ENCODE measurements around the gene C17orf107. TPM values are rescaled to one million over a fixed set of nuclear protein-coding genes. Genes with fewer than 3 reads are reported as not detected.

The C17orf107 gene
- polyA plus RNA-seq, 1 donor (not counting 4 experiments of a cell fraction or from before 2014, with no cell fraction given), result 0.33 TPM

DNA sequence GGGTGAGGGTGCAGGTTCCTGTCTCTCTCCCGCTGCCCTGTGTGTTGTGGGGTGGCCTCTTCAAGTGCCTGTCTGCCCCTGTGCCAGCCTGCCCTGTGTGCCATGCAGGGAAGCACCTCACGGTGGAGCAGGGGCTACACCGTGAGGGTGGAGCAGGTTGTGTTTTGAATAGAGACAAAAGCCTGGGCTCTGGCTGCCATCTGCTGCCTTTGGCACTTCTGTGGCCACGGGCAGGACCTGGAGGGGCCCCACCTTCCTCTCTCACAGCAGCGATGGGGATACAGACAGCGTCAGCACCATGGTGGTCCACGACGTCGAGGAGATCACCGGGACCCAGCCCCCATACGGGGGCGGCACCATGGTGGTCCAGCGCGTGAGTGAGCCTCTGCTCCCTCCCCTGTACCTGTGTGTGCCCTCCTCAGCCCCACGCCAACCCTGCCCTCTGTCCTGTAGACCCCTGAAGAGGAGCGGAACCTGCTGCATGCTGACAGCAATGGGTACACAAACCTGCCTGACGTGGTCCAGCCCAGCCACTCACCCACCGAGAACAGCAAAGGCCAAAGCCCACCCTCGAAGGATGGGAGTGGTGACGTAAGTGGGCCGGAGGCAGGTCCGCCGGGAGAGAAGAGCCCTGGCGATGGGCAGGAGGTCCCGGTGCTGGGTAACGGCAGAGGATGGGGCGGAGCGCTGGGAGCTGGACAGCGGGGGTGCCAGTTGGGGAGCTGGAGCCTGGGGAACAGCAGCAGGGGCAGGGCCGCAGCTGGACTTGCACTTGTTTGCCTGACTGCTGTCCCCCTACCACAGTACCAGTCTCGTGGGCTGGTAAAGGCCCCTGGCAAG is 5.4 kb upstream of the C17orf107 start:
- Histone ChIP-seq H3K9me1 (ENCODE audit: control insufficient read depth, extremely low read depth, insufficient read depth, low read length) (no peaks in the 10 kb centered on the region), H2AFZ (ENCODE audit: control insufficient read depth, low read length) (no peak overlapping the region), H3K4me3 (ENCODE audit: control insufficient read depth in 2 of 3, extremely low read depth in 1 of 3, insufficient read depth in 2 of 3, low read depth in 1 of 3, low read length in 3 of 3) (no peak overlapping the region), H3K27me3 (ENCODE audit: control insufficient read depth, extremely low read depth, insufficient read depth, low read length) (no peaks in the 10 kb centered on the region), H3K79me2 (ENCODE audit: control insufficient read depth, insufficient read depth, low read length) (no peaks in the 10 kb centered on the region), H3K9me3 (ENCODE audit: control insufficient read depth, low read depth, low read length) (no peaks in the 10 kb centered on the region), H3K4me1 (ENCODE audit: control insufficient read depth, extremely low read depth, insufficient read depth, low read length) (peaks cover 6% of the 10 kb centered on the region), H3K36me3 (ENCODE audit: control insufficient read depth in 2 of 2, extremely low read depth in 1 of 2, insufficient read depth in 2 of 2, low read length in 2 of 2) (peaks cover 54% of the 10 kb centered on the region in 2 experiments), H3K4me2 (ENCODE audit: control insufficient read depth, extremely low read depth, insufficient read depth, low read depth, low read length) (no peak overlapping the region), H3K9ac (ENCODE audit: control insufficient read depth, extremely low read depth, insufficient read depth, low read length) (no peak overlapping the region), H3K27ac (ENCODE audit: control insufficient read depth, insufficient read depth, low read length) (no peak overlapping the region), H4K20me1 (ENCODE audit: control insufficient read depth, extremely low read depth, insufficient read depth, low read length) (peaks cover 10% of the 10 kb centered on the region)
- TF ChIP-seq EZH2 (IDR thresholded peaks at IDR 0.05; ENCODE audit: low read length), result no peak
- TF ChIP-seq, protein P1, sequence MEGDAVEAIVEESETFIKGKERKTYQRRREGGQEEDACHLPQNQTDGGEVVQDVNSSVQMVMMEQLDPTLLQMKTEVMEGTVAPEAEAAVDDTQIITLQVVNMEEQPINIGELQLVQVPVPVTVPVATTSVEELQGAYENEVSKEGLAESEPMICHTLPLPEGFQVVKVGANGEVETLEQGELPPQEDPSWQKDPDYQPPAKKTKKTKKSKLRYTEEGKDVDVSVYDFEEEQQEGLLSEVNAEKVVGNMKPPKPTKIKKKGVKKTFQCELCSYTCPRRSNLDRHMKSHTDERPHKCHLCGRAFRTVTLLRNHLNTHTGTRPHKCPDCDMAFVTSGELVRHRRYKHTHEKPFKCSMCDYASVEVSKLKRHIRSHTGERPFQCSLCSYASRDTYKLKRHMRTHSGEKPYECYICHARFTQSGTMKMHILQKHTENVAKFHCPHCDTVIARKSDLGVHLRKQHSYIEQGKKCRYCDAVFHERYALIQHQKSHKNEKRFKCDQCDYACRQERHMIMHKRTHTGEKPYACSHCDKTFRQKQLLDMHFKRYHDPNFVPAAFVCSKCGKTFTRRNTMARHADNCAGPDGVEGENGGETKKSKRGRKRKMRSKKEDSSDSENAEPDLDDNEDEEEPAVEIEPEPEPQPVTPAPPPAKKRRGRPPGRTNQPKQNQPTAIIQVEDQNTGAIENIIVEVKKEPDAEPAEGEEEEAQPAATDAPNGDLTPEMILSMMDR (optimal IDR thresholded peaks at IDR 0.05 in 1 of 3, IDR thresholded peaks at IDR 0.05 in 1 of 3, conservative IDR thresholded peaks at IDR 0.05 in 1 of 3; ENCODE audit: extremely low read depth in 1 of 3, insufficient read depth in 2 of 3, low read length in 3 of 3), result no peak
- dilution Hi-C loops (cut with MboI; ENCODE audit: extremely low pct_ligation_motif_present, low sequenced_read_pairs), result no loop called here
- FAIRE-seq (no peak), DNase-seq (ENCODE audit: low read depth, low spot score) (no peak)

DNA sequence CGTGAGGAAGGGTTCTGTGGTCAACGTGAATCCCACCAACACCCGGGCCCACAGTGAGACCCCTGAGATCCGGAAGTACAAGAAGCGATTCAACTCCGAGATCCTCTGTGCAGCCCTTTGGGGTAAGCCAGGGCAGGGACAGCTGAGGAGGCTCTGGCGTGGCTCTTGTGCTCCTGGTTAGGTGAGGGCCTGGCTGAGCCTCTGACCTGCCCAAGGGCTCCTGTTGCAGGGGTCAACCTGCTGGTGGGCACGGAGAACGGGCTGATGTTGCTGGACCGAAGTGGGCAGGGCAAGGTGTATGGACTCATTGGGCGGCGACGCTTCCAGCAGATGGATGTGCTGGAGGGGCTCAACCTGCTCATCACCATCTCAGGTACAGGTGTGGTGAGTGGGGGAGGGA is 4.2 kb upstream of the C17orf107 start:
- H3K27me3 ChIP-seq (ENCODE audit: control insufficient read depth, extremely low read depth, insufficient read depth, low read length), result no peaks in the 10 kb centered on the region
- dilution Hi-C loops (cut with MboI; ENCODE audit: extremely low pct_ligation_motif_present, low sequenced_read_pairs), result no loop called here
- no peaks in the 10 kb centered on the region for H3K9me1 ChIP-seq (ENCODE audit: control insufficient read depth, extremely low read depth, insufficient read depth, low read length)
- no peak overlapping the region for H3K9ac ChIP-seq (ENCODE audit: control insufficient read depth, extremely low read depth, insufficient read depth, low read length)
- no peak overlapping the region for H2AFZ ChIP-seq (ENCODE audit: control insufficient read depth, low read length)
- H3K79me2 ChIP-seq (ENCODE audit: control insufficient read depth, insufficient read depth, low read length), result no peaks in the 10 kb centered on the region
- H3K27ac ChIP-seq (ENCODE audit: control insufficient read depth, insufficient read depth, low read length), result no peak overlapping the region
- H3K4me1 ChIP-seq (ENCODE audit: control insufficient read depth, extremely low read depth, insufficient read depth, low read length), result peaks cover 6% of the 10 kb centered on the region
- TF ChIP-seq EZH2 (IDR thresholded peaks at IDR 0.05; ENCODE audit: low read length), result no peak
- TF ChIP-seq, protein P1 (optimal IDR thresholded peaks at IDR 0.05 in 1 of 3, IDR thresholded peaks at IDR 0.05 in 1 of 3, conservative IDR thresholded peaks at IDR 0.05 in 1 of 3; ENCODE audit: extremely low read depth in 1 of 3, insufficient read depth in 2 of 3, low read length in 3 of 3), result no peak
- H3K4me2 ChIP-seq (ENCODE audit: control insufficient read depth, extremely low read depth, insufficient read depth, low read depth, low read length), result no peak overlapping the region
- peaks cover 10% of the 10 kb centered on the region for H4K20me1 ChIP-seq (ENCODE audit: control insufficient read depth, extremely low read depth, insufficient read depth, low read length)
- no peak for DNase-seq (ENCODE audit: low read depth, low spot score)
- peaks cover 49 to 51% of the 10 kb centered on the region in 2 experiments for H3K36me3 ChIP-seq (ENCODE audit: control insufficient read depth in 2 of 2, extremely low read depth in 1 of 2, insufficient read depth in 2 of 2, low read length in 2 of 2)
- no peak for FAIRE-seq
- H3K4me3 ChIP-seq (ENCODE audit: control insufficient read depth in 2 of 3, extremely low read depth in 1 of 3, insufficient read depth in 2 of 3, low read depth in 1 of 3, low read length in 3 of 3), result no peak overlapping the region
- H3K9me3 ChIP-seq (ENCODE audit: control insufficient read depth, low read depth, low read length), result no peaks in the 10 kb centered on the region

Data from keratinocyte (primary cell).